ENCODE results near the gene IFNGR2.
A peak's percentile ranks its signal among the peaks of the same experiment; 100 is the strongest.
"Not testable (repeated sequence)": the region's sequence is repeated elsewhere in the genome, so short reads cannot be mapped to it uniquely, and the experiment has no call there.

The IFNGR2 gene, protein sequence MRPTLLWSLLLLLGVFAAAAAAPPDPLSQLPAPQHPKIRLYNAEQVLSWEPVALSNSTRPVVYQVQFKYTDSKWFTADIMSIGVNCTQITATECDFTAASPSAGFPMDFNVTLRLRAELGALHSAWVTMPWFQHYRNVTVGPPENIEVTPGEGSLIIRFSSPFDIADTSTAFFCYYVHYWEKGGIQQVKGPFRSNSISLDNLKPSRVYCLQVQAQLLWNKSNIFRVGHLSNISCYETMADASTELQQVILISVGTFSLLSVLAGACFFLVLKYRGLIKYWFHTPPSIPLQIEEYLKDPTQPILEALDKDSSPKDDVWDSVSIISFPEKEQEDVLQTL

DNA sequence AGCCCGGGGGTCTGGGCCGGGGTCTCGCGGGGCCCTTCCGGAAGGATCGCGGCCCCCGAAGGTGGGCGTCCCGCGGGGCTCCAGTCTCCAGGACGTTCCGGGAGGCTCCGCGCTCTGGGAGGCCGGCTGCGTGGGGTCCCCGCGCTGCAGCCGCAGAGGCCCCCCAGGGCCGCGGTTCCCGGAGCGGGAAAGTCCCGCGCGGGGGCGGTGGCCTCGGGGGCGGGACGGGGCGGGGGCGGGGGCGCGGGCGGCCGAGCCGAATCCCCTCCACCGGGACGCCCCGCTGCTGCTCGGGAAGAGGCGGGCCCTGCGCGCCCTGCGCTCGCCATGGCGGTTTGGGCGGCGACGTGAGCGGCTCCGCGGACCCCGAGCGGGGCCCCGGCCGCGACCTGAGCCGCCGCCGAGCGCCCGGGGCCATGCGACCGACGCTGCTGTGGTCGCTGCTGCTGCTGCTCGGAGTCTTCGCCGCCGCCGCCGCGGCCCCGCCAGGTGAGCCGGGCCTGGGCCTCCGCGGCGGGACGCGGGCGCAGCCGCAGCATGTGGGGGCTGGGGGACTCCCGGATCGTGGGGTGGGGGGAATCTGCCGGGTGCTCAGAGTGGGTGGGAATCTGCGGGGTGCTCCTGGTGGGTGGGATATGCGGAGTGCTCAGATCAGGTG lies at the start of gene IFNGR2:
Gene IFNGR2, plus strand, starts transcription at position 286 of the 658 bp plus-strand sequence. Its CDS starts 131 bp downstream, at position 417.
- no peak for DNase-seq (ENCODE audit: low spot score)

DNA sequence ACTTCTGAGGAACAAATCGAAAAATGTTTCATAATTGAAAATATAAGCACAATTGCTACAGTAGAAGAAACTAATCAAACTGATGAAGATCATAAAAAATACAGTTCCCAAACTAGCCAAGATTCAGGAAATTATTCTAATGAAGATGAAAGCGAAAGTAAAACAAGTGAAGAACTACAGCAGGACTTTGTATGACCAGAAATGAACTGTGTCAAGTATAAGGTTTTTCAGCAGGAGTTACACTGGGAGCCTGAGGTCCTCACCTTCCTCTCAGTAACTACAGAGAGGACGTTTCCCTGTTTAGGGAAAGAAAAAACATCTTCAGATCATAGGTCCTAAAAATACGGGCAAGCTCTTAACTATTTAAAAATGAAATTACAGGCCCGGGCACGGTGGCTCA lies 47.9 kb upstream of the IFNGR2 start:
- DNase-seq (ENCODE audit: low spot score): no peak

DNA sequence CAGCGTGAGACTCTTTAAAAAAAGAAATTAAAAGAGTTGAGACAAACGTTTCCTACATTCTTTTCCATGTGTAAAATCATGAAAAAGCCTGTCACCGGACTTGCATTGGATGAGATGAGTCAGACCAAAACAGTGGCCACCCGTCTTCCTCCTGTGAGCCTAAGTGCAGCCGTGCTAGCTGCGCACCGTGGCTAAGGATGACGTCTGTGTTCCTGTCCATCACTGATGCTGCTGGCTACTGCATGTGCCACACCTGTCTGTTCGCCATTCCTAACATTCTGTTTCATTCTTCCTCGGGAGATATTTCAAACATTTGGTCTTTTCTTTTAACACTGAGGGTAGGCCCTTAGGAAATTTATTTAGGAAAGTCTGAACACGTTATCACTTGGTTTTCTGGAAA lies 47.2 kb upstream of the IFNGR2 start:
- DNase-seq (ENCODE audit: low spot score): no peak

DNA sequence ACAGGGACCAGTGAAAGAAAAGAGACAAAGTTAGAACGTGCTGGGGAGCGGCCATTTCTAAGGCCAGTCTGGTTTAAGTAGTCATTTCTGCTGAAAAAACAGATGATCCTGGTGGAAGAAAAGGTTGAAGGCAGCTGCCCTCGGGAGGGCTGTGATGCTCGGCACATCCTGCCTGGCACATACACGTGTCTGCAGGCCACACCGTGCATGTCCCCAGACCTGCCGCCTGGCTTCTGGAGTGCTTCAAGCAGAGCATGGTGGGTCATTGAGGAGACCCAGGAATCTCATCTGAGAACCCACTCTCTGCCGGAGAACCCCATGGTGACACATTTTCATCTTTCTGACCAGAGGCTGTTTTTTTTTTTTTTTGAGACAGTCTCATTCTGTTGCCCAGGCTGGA lies 46.0 kb upstream of the IFNGR2 start:
- no peak for DNase-seq (ENCODE audit: low spot score)

DNA sequence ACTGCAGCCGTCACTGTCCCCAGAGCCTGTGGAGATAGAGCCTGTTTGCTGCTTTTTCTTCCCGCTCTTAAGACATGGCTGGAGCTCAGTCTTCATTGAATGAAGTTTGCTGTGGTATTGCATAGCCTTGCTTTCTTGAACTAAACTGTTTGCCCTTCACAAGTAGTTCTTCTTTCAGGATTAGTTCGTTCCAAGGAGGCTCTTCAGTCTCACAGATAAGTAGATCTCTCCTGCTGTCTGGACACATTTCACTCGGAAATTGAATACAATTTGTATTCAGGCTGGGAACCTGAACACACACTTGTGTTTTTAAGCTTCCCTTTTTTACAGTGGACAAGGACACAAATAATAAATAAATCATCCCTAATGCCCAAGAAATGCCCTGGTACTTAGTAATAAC lies 43.8 kb upstream of the IFNGR2 start:
- DNase-seq (ENCODE audit: low spot score): no peak

DNA sequence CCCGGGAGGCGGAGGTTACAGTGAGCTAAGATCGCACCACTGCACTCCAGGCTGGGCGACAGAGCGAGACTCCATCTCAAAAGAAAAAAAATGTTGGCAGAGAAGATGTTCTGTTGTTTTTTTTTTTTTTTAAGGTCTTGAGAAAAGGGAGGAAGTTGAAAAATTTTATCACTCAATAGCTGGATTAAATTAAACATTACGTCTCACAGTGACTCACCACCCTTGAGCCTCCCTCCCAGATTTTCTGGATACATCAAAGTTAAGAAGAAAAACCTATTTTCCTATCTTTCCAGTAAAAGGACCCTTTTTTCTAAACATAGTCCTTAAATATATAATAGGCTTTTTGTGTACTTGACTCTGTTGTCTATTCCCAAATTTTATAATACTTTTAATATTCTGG lies 42.9 kb upstream of the IFNGR2 start:
- no peak for DNase-seq (ENCODE audit: low spot score)

DNA sequence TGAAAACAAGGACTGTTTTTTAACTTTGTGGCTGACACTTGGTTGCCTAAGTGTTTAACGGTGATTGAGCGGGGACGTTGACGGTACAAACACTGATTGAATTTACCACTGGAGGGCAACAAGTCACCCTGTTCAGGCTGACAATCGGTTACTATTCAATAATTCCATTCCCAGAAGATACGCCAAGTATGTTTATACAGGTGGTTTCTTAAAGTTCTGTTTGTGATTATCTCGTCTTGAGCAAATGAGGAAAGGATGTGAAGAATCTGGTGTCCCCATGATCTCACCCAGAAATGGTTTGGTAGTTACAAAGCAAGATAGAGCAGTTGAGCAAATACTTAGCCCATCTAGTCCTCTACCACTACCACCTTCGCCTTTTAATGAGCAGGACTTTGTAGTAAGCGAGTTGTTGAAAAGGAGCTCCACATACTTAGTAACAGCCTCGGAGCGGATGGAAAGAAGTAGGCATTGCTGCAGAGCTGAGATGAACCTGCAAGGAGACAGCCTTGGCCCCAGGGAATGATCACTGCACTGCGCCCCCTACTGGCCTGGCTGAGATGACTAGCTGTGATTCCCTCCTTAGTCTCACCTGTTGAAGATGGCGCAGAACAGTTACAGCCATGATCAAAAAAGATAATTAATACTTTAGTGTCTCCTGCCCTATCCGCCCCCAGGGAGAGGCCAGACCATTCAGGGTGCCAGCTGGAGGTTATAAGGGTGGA lies 42.2 kb upstream of the IFNGR2 start:
- peak; percentile 74 for DNase-seq (ENCODE audit: low spot score)

DNA sequence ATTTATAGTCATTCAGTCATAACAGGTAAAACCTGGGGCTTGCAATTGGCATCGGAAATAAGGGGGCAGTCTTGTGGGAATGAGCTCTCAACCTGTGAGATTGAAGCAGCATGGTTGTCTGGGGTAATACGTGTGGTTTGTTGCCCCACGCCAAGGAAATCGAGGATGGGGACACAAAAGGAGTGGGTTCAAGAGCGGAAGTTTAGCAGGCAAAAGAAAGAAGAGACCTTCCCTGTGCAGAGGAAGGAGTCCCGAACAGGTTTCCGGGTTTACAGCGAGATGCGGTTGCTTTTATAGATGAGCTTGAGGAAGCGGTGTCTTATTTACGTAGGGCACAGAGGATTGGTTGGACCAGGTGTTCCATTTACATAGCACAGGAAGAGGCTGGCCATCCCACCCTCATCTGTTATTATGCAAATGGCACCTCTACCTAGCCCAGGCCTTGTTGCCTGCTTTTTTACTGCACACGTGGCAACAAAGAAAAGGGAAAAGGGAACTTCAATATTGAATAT lies 41.1 kb upstream of the IFNGR2 start:
- no peak for DNase-seq (ENCODE audit: low spot score)

DNA sequence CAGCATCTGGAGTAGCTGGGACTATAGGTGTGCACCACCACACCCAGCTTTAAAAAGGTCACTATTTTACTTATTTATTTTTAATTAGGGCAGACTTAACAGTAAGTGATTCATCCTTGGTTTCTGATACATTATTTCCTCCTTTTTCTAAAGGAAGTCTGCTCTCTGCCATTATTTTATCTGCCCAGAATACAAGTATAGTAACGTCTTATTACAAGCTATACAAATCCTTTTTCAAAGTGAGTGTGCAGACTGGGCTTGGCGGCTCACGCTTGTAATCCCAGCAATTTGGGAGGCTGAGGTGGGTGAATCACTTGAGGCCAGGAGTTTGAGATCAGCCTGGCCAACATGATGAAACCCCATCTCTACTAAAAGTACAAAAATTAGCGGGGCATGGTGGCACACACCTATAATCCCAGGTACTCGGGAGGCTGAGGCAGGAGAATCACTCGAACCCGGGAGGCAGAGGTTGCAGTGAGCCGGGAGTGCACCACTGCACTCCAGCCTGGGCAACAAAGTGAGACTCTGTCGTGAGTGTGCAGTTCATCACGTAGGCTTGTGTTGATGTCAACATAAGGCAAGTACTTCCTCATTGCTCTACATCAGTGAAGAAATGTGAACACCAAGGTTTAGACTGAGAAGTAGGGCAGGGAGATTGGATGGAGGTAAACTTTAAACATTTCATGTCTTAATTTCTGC lies 39.2 kb upstream of the IFNGR2 start:
- not testable (repeated sequence) for DNase-seq (ENCODE audit: low spot score)

DNA sequence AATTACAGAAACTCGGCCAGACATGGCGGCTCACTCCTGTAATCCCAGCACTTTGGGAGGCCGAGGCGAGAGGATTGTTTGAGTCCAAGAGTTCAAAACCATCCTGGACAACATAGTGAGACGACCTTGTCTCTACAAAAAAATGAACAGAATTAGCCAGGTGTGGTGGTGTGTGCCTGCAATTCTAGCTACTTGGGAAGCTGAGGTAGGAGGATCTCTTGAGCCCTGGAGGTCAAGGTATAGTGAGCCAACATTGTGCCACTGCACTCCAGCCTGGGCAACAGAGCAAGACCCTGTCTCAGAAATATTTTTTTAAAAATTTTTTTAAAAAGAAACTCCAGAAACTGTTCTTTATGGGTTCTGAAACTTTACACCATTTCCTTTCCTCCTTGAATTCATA lies 38.4 kb upstream of the IFNGR2 start:
- no peak for DNase-seq (ENCODE audit: low spot score)

DNA sequence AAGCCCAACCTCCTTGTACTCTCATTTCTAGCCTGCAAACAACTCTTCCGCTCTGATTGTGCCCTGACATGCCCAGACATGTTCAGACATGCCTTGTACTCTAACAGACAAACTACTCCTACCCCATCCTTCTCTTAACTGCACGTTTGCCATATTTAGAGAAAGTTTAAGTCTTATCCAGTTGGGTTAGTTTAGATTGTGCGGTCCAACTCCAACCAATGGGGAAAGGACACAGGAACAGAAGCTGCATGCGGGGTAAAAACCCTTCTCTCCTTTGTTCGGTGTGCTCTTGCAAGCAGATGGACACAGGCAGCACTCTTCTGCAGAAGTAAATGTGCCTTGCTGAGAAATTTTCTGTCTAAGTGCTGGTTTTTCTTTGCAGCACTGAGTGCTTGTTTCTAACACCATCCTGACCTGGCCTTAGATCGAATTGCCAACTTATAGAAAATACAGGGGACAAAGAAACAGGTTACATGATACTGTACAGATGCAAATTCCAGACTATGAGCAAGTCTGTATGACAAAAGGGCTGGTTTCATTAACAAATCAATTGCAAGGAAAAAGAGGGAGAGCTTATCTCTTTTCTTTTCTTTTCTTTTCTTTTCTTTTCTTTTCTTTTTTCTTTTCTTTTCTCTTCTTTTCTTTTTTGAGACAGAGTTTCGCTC lies 35.8 kb upstream of the IFNGR2 start:
- DNase-seq (ENCODE audit: low spot score): no peak

DNA sequence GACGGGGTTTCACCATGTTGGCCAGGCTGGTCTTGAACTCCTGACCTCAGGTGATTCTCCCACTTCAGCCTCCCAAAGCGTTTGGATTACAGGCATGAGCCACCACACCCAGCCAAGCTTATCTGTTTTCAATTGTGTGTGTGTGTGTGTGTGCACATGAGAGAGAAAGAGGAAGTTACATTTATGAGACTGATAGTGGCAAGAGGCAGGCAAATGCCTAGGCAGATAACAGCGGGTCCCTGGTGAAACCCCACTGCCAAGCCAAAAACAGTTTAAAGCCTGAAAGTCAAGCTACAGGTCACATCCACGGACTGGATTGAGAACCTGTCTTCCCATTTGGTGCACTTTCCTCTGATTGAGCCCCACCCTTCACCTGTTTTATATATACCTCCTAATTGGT lies 35.1 kb upstream of the IFNGR2 start:
- DNase-seq (ENCODE audit: low spot score): no peak

DNA sequence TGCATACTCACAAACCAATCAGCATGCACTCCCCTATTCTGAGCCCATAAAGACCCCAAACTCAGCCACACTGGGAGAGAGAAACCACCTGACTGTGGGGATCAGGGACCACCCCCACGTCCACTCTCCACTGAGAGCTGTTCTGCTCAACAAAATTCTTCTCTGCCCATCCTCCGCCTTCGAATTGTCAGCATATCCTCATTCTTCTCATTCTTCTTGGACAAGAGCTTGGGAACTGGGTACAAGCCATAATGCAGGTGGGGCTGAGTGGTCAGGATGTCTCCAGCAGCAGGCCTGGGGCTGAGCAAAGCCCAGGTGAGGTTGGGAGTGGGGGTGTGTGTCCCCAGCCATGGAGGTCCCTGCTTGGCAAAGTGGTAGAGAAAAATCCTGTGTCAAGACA lies 34.6 kb upstream of the IFNGR2 start:
- no peak for DNase-seq (ENCODE audit: low spot score)

DNA sequence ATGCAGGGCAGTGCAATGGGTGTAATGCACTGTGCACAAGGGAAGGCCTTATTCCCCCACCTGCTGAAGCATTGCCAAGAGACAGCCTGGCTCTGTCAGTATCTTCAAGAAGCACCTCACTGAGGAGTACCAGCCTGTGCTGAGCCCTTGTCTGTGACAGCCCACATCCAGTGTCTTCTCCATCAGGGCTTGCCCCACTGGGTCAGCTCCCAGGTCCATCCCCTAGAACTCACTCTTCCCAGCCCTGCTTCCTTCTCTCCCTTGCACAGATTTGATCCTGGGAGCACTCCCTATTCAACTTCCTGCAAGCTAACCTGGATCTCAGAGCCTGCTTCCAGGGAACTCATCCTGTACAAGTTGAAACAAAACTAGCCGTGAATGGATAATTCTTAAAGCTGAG lies 33.6 kb upstream of the IFNGR2 start:
- no peak for DNase-seq (ENCODE audit: low spot score)

DNA sequence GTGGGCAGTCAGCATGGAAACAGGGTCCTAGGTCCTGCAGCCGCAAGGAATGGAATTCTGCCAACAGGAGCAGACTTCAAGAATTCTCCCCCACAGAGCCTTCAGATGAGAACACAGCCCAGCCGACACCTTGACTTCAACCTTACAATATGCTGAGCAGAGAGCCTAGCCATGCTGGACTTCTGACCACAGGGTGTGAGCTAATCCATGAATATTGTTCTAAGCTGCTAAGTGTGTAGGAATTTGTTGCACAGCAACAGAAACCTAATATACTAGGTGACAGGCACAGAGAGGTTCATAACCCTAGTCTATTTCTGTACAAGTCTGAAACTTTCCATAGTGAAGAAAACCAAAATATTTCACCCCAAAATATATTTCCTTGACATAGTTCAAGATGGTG lies 32.9 kb upstream of the IFNGR2 start:
- DNase-seq (ENCODE audit: low spot score): no peak

DNA sequence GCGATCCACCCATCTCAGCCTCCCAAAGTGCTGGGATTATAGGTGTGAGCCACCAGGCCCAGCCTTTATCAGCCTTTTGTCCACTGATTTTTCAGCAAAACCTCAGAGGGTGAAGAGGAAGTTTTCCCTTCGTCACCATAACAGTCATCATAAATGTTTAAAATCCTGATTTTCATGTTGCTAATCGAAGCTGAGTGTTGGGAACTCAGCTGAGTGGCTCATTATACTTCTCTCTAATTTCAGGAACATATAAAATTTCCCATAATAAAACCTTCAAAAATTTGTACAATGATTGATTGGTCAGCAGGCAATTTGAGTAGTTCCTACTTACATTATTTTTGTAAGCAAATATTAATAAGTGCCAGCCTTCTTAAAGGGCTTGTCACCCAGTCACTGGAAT lies 31.8 kb upstream of the IFNGR2 start:
- DNase-seq (ENCODE audit: low spot score): no peak

DNA sequence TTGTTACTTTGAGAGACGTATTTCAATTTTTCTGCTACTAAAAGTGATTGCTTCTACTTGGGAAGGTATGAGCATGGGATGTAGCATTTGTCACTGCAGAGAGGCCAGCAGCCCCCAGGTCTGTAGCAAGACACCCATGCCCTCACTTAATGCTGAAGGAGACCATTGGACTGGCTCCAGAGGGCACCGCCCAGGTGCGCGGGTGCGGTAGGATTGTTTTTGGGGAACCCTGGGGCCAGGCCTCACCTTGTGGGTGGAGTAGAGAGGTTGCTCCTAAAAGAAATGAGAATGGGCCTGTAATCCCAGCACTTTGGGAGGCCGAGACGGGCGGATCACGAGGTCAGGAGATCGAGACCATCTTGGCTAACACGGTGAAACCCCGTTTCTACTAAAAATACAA lies 30.6 kb upstream of the IFNGR2 start:
- no peak for DNase-seq (ENCODE audit: low spot score)

DNA sequence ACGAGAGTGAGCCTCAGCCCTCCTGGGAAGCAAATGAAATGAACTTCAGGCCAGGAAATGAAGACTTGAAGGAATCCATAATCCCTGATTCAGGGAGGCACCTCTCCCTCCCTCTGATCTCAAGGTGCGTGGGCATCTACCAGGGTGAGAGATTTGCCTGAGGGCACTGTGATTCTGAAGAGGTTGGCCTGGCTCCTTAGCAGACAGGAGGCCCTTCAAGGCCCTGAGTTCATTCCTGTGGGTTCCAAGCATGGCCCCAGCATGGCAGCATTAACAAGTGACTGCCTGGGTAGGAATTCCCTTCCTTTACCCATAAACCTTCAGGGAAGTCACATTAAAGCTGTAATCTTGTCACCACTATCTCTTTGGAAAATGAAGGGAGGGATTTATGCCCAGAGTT lies 29.8 kb upstream of the IFNGR2 start:
- DNase-seq (ENCODE audit: low spot score): no peak

DNA sequence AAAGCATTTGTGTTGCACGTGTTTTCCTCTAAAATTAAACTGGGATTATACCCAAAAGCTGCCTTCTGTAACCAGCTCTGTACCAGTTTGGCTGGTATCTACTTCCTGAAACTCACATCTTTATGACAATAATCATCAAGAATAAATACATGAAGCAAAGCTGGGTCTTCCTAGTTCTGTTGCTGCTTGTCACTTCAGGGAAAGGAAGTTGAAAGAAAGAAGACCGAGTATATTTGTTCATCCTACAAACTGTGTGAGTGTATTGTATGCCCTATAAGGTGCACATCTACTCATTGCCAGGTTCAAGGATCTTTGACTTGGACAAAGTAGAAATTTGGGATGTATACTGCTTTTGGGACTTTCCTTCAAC lies 29.1 kb upstream of the IFNGR2 start:
- DNase-seq (ENCODE audit: low spot score): no peak

DNA sequence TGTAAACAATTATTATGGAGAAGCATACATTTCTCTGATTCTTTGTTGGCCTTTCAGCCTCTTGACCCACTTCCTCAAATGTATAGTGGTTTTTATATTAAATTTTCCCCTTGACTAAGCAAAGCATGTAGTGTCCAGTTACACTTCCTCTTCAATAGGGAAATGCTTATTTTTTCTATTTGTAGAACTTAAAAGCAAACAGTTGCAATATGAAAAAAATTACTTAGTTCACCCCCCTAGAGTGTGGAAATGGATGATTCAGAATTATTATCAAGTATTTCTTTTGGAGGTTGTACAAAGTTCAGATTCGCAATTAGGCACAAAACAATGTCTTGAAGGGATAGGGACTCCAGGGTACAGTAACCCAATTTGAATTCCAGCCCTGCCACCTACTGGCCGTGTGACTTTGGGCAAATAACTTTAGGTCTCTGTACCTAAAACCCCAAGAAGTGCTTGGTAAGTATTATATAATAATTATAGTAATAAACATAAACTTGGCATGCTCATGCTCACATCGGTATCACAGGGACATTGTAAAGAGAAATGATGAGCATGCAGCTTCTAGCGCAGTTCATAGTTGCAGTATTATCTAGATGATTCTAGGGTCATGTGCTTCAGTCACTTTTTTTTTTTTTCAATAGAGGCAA lies 28.6 kb upstream of the IFNGR2 start:
- peak; percentile 55 for DNase-seq (ENCODE audit: low spot score)

DNA sequence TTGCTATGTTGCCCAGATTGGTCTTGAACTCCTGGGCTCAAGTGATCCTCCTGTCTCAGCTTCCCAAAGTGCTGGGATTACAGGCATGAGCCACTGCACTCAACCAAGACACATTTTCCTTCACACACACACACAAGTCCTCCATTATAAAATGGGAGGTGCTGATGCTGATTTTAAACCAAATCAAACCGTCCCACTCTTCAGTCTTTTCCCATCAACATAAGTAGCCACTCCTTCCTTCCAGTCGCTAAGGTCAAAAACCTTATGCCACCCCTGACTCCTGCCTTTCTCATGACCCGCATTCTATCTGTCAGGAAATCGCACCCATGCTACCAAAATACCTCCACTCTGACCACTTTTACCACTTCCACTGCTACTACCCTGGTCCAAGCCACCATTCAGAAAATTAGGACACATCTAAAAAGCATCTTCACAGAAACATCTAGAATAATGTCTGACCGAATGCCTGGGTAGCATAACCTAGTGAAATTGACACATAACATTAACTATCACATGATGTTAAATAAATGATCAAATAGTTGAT lies 28.0 kb upstream of the IFNGR2 start:
- DNase-seq (ENCODE audit: low spot score): no peak
